PC-9 (cell line): ENCODE results near the gene MARCHF3. TPM values are rescaled to one million over a fixed set of nuclear protein-coding genes. Genes with fewer than 3 reads are reported as not detected.

ENCODE experiments used
- BruUV-seq: library from RNA; stranded (reverse); fragments of 400-500 nt; replicated peaks from 2 replicates; lab custom pipeline; 2021; lab: Mats Ljungman, UMichigan
- CTCF ChIA-PET: fragments of 300-600 bp; sonication (Branson Sonifier 250); formaldehyde crosslinking; loops from one replicate; lab custom pipeline; 2022; ENCODE audit warnings: antibody characterized with exemption; lab: Charles Lee
- POLR2A ChIA-PET: fragments of 300-600 bp; sonication (Branson Sonifier 250); formaldehyde crosslinking; loops from one replicate; lab custom pipeline; 2022; ENCODE audit warnings: antibody characterized with exemption; ENCODE audit not compliant: unreplicated experiment; lab: Charles Lee
- DNase-seq, 2 experiments: peaks; one replicate each; pipeline versions ENCODE4 v3.0.0 to v3.0.0-alpha.2; 2015 to 2022; ENCODE audit warnings: mixed read lengths in 1 of 2
- H2AFZ ChIP-seq: fragments of 200-600 bp; sonication (generic); 2 replicates; pipeline ENCODE4 v1.8.1; 2017; ENCODE audit warnings: antibody characterized with exemption
- H3F3A ChIP-seq: fragments of 200-600 bp; sonication (generic); 2 replicates; pipeline ENCODE4 v1.8.1; 2017; ENCODE audit warnings: antibody characterized with exemption, mild to moderate bottlenecking, low read depth; ENCODE audit not compliant: insufficient read depth
- H3K27ac ChIP-seq: fragments of 200-600 bp; sonication (generic); 2 replicates; pipeline ENCODE4 v1.6.1; 2016; ENCODE audit warnings: mixed run types
- H3K27me3 ChIP-seq: fragments of 200-600 bp; sonication (generic); 2 replicates; pipeline ENCODE4 v1.6.1; 2016; ENCODE audit warnings: low read depth, mixed run types; ENCODE audit not compliant: insufficient read depth
- H3K36me3 ChIP-seq: fragments of 200-600 bp; sonication (generic); 2 replicates; pipeline ENCODE4 v1.6.1; 2016; ENCODE audit warnings: low read depth, mixed run types
- H3K4me1 ChIP-seq: fragments of 200-600 bp; sonication (generic); replicated peaks from 2 replicates; pipeline ENCODE4 v1.6.1; 2016; ENCODE audit warnings: mixed run types; ENCODE audit not compliant: insufficient read depth
- H3K4me2 ChIP-seq: fragments of 200-600 bp; sonication (generic); 2 replicates; pipeline ENCODE4 v1.6.1; 2017; ENCODE audit warnings: mixed run types
- H3K4me3 ChIP-seq: fragments of 200-600 bp; sonication (generic); 2 replicates; pipeline ENCODE4 v1.6.1; 2016; ENCODE audit warnings: mixed run types
- H3K79me2 ChIP-seq: fragments of 200-600 bp; sonication (generic); 2 replicates; pipeline ENCODE4 v1.6.1; 2017; ENCODE audit warnings: low read depth, mixed run types
- H3K9me2 ChIP-seq: fragments of 200-600 bp; sonication (generic); 2 replicates; pipeline ENCODE4 v1.8.1; 2017; ENCODE audit warnings: mild to moderate bottlenecking; ENCODE audit not compliant: insufficient read depth
- H3K9me3 ChIP-seq: fragments of 200-600 bp; sonication (generic); 2 replicates; pipeline ENCODE4 v1.8.1; 2016; ENCODE audit warnings: low read depth; ENCODE audit not compliant: insufficient read depth
- H4K20me1 ChIP-seq: fragments of 200-600 bp; sonication (generic); 2 replicates; pipeline ENCODE4 v1.8.1; 2017; ENCODE audit not compliant: insufficient read depth
- CTCF ChIP-seq: fragments of 200-600 bp; sonication (generic); conservative IDR thresholded peaks from 2 replicates; pipeline ENCODE4 v1.6.1; 2017; ENCODE audit warnings: mixed run types, antibody characterized with exemption, mild to moderate bottlenecking, moderate library complexity
- EZH2 ChIP-seq: fragments of 200-600 bp; sonication (generic); IDR thresholded peaks from 2 replicates; pipeline ENCODE4 v1.8.0; 2017; ENCODE audit warnings: antibody characterized with exemption, low read depth
- intact Hi-C: fragments of 100-400 bp; cut with micrococcal nuclease; formaldehyde crosslinking; loops from one replicate; pipeline ENCODE4 v1.10.0; 2022; ENCODE audit not compliant: unreplicated experiment
- total RNA-seq: library from RNA; stranded (reverse); gene quantifications from 2 replicates; pipeline ENCODE4 v1.2.3, GENCODE V29; 2021

The MARCHF3 gene
- total RNA-seq, 1 experiment from 2014 or later, result 0.35 TPM

GRCh38 chr5:126961128-126961527 lies 69.2 kb downstream of the MARCHF3 start:
- no peaks in the 10 kb centered on the region for H3K79me2 ChIP-seq
- ChIA-PET POLR2A (no interaction called here), CTCF (no interaction called here)
- intact Hi-C loops, result no loop called here
- no peaks in the 10 kb centered on the region for H3K9me3 ChIP-seq
- H3K4me3 ChIP-seq, result no peak overlapping the region
- no peaks in the 10 kb centered on the region for H4K20me1 ChIP-seq
- H3K9me2 ChIP-seq, result peaks cover 3% of the 10 kb centered on the region; the same call in 1 of the 2 replicates
- H3K4me1 ChIP-seq, result peaks cover 22% of the 10 kb centered on the region
- H3F3A ChIP-seq, result no peaks in the 10 kb centered on the region; the same call in none of the 2 replicates
- no peaks in the 10 kb centered on the region for H3K27me3 ChIP-seq
- peak overlapping the region; percentile 13; the same call in 1 of the 2 replicates for H3K27ac ChIP-seq
- peak overlapping the region; percentile 51 for H3K4me2 ChIP-seq
- no peak overlapping the region for H2AFZ ChIP-seq
- TF ChIP-seq CTCF (no peak), EZH2 (no peak)
- BruUV-seq, result no TSS peak
- DNase-seq, result no peak
- H3K36me3 ChIP-seq, result no peaks in the 10 kb centered on the region

GRCh38 chr5:126959188-126959587 lies 71.2 kb downstream of the MARCHF3 start:
- H3K27ac ChIP-seq, result no peak overlapping the region
- H3K4me3 ChIP-seq, result no peak overlapping the region
- ChIA-PET CTCF (no interaction called here), POLR2A (no interaction called here)
- TF ChIP-seq CTCF (no peak), EZH2 (no peak)
- no peak for DNase-seq
- H3K36me3 ChIP-seq, result no peaks in the 10 kb centered on the region
- no peaks in the 10 kb centered on the region for H3K79me2 ChIP-seq
- no peaks in the 10 kb centered on the region for H3K27me3 ChIP-seq
- peaks cover 3% of the 10 kb centered on the region; the same call in 1 of the 2 replicates for H3K9me2 ChIP-seq
- no peaks in the 10 kb centered on the region for H3K9me3 ChIP-seq
- peaks cover 14% of the 10 kb centered on the region for H3K4me1 ChIP-seq
- no peaks in the 10 kb centered on the region for H4K20me1 ChIP-seq
- intact Hi-C loops, result no loop called here
- H2AFZ ChIP-seq, result no peak overlapping the region
- BruUV-seq, result no TSS peak
- H3F3A ChIP-seq, result no peaks in the 10 kb centered on the region; the same call in 1 of the 2 replicates
- no peak overlapping the region for H3K4me2 ChIP-seq

DNA sequence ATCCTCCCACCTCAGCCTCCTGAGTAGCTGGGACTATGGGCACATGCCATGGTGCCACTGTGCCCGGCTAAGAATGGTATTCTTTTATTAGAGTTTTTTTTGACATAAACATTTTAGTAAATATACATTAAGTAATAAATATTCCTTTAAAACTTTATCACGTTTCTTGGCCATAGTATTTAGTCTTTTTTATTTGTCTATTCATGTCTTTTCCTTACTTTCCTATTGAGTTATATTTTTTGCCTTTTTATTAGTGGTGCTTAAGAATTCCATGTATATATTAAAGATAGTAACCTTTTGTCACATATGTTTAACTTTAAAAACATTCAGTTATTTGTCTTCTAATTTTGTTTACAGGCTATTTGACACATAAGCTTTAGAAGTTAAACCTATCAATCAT lies 73.4 kb downstream of the MARCHF3 start:
- ChIA-PET CTCF (no interaction called here), POLR2A (no interaction called here)
- Histone ChIP-seq H3K9me2 (peaks cover 7% of the 10 kb centered on the region; the same call in 1 of the 2 replicates), H2AFZ (no peak overlapping the region), H3K27ac (no peak overlapping the region), H3K27me3 (no peaks in the 10 kb centered on the region), H3K4me3 (no peak overlapping the region), H4K20me1 (no peaks in the 10 kb centered on the region), H3K9me3 (no peaks in the 10 kb centered on the region), H3F3A (no peaks in the 10 kb centered on the region; the same call in 1 of the 2 replicates), H3K36me3 (no peaks in the 10 kb centered on the region), H3K4me2 (no peak overlapping the region), H3K79me2 (no peaks in the 10 kb centered on the region), H3K4me1 (peaks cover 10% of the 10 kb centered on the region)
- TF ChIP-seq CTCF, result no peak
- TF ChIP-seq EZH2, result no peak
- DNase-seq, result no peak
- BruUV-seq, result no TSS peak
- intact Hi-C loops, result no loop called here
